Epithelial cell of prostate (primary cell): ENCODE data around the gene CENPB.

Source experiments
- DNase-seq: peaks from one replicate; pipeline ENCODE4 v3.0.0-alpha.2; 2011; ENCODE audit warnings: low read depth, low spot score
- H3K27ac ChIP-seq: fragments of 450-650 bp; 2 replicates; pipeline ENCODE4 v1.5.1; 2017; ENCODE audit warnings: mild to moderate bottlenecking

The CENPB gene

GRCh38 chr20:3812259-3812681, 25.7 kb upstream of the CENPB start:
- H3K27ac ChIP-seq: peak overlapping the region; percentile 95
- no peak for DNase-seq

- peak; percentile 96 for DNase-seq
- peak overlapping the region; percentile 95 for H3K27ac ChIP-seq
Observed at GRCh38 chr20:3811467-3812258, 25.1 kb upstream of the CENPB start.

GRCh38 chr20:3808544-3808943, 22.0 kb upstream of the CENPB start:
- no peak for DNase-seq
- peak overlapping the region; percentile 98 for H3K27ac ChIP-seq

- no peak for DNase-seq
- peak overlapping the region; percentile 98 for H3K27ac ChIP-seq
Observed at GRCh38 chr20:3804781-3805180, 18.2 kb upstream of the CENPB start.

GRCh38 chr20:3804254-3804751, 17.8 kb upstream of the CENPB start:
- no peak for DNase-seq
- peak overlapping the region; percentile 98 for H3K27ac ChIP-seq

- peak overlapping the region; percentile 98 for H3K27ac ChIP-seq
- DNase-seq: no peak
Observed at GRCh38 chr20:3803854-3804253, 17.3 kb upstream of the CENPB start.

- no peak overlapping the region for H3K27ac ChIP-seq
Observed at GRCh38 chr20:3803289-3803688, 16.7 kb upstream of the CENPB start.

GRCh38 chr20:3802524-3803239, 16.1 kb upstream of the CENPB start:
- H3K27ac ChIP-seq: no peak overlapping the region
- DNase-seq: no peak

More at GRCh38 chr20:3803289-3803688, 16.7 kb upstream of the CENPB start:
- DNase-seq: no peak

- no peak overlapping the region for H3K27ac ChIP-seq
- no peak for DNase-seq
Observed at GRCh38 chr20:3801846-3802245, 15.3 kb upstream of the CENPB start.

- DNase-seq: no peak
- H3K27ac ChIP-seq: no peak overlapping the region
Observed at GRCh38 chr20:3801299-3801698, 14.8 kb upstream of the CENPB start.

GRCh38 chr20:3800878-3801260, 14.3 kb upstream of the CENPB start:
- no peak overlapping the region for H3K27ac ChIP-seq
- no peak for DNase-seq

GRCh38 chr20:3800256-3800877, 13.8 kb upstream of the CENPB start:
- DNase-seq: no peak
- H3K27ac ChIP-seq: no peak overlapping the region

- no peak overlapping the region for H3K27ac ChIP-seq
- no peak for DNase-seq
Observed at GRCh38 chr20:3798908-3799248, 12.3 kb upstream of the CENPB start.

GRCh38 chr20:3798373-3798768, 11.8 kb upstream of the CENPB start:
- no peak for DNase-seq
- no peak overlapping the region for H3K27ac ChIP-seq

- no peak for DNase-seq
- H3K27ac ChIP-seq: no peak overlapping the region
Observed at GRCh38 chr20:3797592-3798372, 11.2 kb upstream of the CENPB start.

GRCh38 chr20:3797226-3797545, 10.6 kb upstream of the CENPB start:
- DNase-seq: no peak
- H3K27ac ChIP-seq: no peak overlapping the region

GRCh38 chr20:3796477-3797225, 10.1 kb upstream of the CENPB start:
- no peak overlapping the region for H3K27ac ChIP-seq
- DNase-seq: no peak

GRCh38 chr20:3795511-3796468, 9.2 kb upstream of the CENPB start, which contains the start of gene CDC25B:
Gene CDC25B (plus strand): TSS chr20:3796310. CDS start chr20:3796532, 222 bp downstream.
- no peak for DNase-seq
- peak within 1 kb of the TSS; percentile 56 for H3K27ac ChIP-seq
